Pericardium fibroblast (primary cell): ENCODE results near the gene TAF11. TPM values are rescaled to one million over a fixed set of nuclear protein-coding genes. Genes with fewer than 3 reads are reported as not detected.

Experiments
- total RNA-seq: library from RNA; depleted of rRNA; stranded (reverse); fragments of >200 nt; gene quantifications from 2 replicates; pipeline ENCODE4 v1.2.3, GENCODE V29; 2015

TAF11 gene, protein sequence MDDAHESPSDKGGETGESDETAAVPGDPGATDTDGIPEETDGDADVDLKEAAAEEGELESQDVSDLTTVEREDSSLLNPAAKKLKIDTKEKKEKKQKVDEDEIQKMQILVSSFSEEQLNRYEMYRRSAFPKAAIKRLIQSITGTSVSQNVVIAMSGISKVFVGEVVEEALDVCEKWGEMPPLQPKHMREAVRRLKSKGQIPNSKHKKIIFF
- total RNA-seq, result 16.7 and 25.6 TPM in 2 replicates

DNA sequence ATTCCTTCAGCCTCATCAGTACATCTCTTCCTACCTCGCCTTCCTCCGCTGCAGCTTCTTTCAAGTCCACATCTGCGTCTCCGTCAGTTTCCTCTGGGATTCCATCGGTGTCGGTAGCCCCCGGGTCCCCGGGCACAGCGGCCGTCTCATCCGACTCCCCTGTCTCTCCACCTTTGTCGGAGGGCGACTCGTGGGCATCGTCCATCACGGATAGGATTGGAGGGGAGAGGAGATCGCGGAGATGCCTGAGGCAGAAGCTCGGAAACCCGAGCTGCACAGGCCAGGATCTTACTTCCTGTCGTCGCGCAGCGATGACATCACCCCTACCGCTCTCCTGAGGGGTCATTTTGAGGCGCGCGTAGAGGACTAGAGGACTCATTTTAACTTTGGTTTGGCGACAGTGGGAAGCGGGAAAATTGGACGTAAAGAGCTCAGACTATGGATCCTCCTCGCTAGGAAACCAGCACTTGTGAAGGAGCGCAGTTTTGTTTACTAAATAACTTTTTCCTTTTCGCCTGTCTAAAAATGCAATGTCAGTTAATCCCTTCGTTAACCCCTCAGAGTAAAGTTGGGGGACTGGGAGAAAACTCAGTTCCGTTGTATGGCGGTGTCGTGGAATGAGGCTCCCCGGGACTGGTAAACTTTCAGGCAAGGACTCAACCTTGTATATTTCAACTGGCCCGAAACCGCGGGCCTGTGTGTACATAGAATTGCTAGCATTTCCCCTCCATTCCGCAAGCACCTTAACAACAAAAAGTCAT lies at the start of gene TAF11:
TSS of gene TAF11 (minus strand) at position 290 of the 761 bp plus-strand sequence. CDS start at position 205, 85 bp downstream.

DNA sequence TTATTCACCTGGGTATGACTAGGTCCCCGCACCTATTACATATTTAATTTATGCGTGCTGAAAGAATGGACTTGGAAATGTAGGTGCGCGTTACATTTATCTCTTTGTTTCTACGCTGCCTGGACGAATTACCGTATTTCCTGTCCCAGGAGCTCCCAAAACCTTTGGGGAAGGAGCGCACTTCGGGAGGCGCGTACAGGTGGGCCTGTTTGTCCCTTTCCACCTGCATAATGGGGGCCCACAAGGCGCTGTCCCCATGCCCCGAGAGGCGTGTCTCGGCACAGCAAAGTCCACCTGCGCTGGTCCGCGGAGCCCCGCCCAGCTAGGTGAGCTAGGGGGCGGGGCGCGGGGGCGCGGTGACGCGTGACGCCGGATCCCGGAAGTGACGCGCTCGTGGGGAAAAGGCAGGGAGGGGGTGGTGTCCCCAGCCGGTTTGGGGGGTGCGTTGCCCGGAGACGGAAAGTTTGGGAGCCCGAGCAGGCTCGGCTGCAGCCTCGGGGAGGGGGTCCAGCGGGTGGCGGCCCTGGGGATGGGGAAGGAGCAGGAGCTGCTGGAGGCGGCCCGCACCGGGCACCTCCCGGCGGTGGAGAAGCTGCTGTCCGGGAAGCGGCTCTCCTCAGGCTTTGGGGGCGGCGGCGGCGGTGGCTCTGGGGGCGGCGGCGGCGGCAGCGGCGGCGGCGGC lies 1.2 kb upstream of the TAF11 start, which contains the start of gene ANKS1A:
TSS of gene ANKS1A (plus strand) at position 382 of the 682 bp plus-strand sequence. CDS start at position 530, 148 bp downstream.

Other genes starting within 250 kb of the TAF11 start
- gene ILRUN, start 191.3 kb downstream of the TAF11 start, total RNA-seq, result 24.0 and 28.6 TPM in 2 replicates
- 83.8 and 126 TPM in 2 replicates for gene SNRPC, start 130.5 kb downstream of the TAF11 start, total RNA-seq
- 5.4 and 6.2 TPM in 2 replicates for gene BLTP3A, start 96.0 kb downstream of the TAF11 start, total RNA-seq
- 6.8 and 8.4 TPM in 2 replicates for gene ANKS1A, start 1.2 kb upstream of the TAF11 start, total RNA-seq